Esophagus muscularis mucosa (tissue), 3 donors: ENCODE results near the gene BAHCC1.

ENCODE experiments used
- POLR2A ChIP-seq: fragments of 450-650 bp; IDR thresholded peaks from one replicate; pipeline ENCODE4 v1.6.1; 2017; ENCODE audit warnings: antibody characterized with exemption, moderate library complexity, mild to moderate bottlenecking, low read depth
- TF ChIP-seq, protein P1 (sequence below), 3 experiments: fragments of 200-600 bp in 2 of 3; fragments of 450-650 bp in 1 of 3; sonication (generic) in 2 of 3; IDR thresholded peaks; one replicate each; pipeline ENCODE4 v1.5.1; 2017 to 2019; ENCODE audit warnings: antibody characterized with exemption in 3 of 3, mild to moderate bottlenecking in 2 of 3, moderate library complexity in 1 of 3

DNA sequence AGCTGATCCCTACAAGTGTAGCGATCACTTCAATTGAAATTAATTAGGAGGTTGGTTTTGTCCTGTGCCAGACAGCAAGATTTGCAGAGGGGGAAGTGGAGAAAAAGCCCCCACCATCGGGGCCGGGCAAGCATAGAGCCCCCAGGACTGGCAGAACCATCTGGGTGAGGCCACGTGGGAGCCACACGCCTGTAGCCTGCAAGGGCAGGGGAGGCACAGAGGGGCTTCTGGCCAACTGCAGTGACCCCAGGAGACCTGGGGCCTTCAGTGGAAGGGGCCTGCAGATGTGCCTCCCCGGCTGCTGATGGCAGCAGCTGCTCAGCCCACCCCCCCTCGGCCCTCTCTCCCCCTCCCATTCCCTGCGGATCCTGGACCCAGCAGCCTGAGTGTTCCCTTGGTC lies 54.1 kb downstream of the BAHCC1 start:
- TF ChIP-seq, protein P1, sequence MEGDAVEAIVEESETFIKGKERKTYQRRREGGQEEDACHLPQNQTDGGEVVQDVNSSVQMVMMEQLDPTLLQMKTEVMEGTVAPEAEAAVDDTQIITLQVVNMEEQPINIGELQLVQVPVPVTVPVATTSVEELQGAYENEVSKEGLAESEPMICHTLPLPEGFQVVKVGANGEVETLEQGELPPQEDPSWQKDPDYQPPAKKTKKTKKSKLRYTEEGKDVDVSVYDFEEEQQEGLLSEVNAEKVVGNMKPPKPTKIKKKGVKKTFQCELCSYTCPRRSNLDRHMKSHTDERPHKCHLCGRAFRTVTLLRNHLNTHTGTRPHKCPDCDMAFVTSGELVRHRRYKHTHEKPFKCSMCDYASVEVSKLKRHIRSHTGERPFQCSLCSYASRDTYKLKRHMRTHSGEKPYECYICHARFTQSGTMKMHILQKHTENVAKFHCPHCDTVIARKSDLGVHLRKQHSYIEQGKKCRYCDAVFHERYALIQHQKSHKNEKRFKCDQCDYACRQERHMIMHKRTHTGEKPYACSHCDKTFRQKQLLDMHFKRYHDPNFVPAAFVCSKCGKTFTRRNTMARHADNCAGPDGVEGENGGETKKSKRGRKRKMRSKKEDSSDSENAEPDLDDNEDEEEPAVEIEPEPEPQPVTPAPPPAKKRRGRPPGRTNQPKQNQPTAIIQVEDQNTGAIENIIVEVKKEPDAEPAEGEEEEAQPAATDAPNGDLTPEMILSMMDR (IDR thresholded peaks at IDR 0.05): no peak
- no peak for TF ChIP-seq POLR2A
